SH-SY5Y (cell line): ENCODE measurements around the gene PITPNC1.

Experiments used
- GATA2 ChIP-seq: IDR thresholded peaks from 2 replicates; pipeline ENCODE4 v1.6.1; 2011; ENCODE audit warnings: mild to moderate bottlenecking, low read depth, low read length
- GATA3 ChIP-seq: IDR thresholded peaks from 2 replicates; pipeline ENCODE4 v1.6.1; 2011; ENCODE audit warnings: low read depth, mild to moderate bottlenecking, low read length, moderate library complexity

- TF ChIP-seq GATA2 = no peak
- no peak for TF ChIP-seq GATA3
These were observed 238.7 kb downstream of the PITPNC1 start for GRCh38 chr17:67615736-67616135.
